ENCODE measurements around the gene PPIE.

DNA sequence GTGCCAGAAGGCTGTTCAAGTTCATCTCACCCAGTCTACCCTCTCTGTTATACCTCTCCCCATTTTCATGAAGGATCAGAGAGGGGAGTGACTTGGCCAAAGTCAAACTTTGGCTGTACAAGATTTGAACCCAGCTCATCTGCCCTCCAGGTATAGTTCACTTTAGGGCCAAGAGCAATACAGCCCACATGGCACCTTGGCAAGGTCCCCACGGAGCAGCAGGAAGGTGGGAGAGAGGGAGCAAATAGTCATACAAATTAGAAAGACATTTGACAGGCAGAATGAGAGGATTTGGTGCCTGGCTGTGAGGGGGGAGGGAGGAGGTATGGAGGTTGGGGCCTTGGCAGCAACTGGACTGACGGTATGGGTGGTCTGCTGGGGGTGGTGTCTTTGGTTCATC lies 48.5 kb upstream of the PPIE start:
- TF ChIP-seq, protein P1, sequence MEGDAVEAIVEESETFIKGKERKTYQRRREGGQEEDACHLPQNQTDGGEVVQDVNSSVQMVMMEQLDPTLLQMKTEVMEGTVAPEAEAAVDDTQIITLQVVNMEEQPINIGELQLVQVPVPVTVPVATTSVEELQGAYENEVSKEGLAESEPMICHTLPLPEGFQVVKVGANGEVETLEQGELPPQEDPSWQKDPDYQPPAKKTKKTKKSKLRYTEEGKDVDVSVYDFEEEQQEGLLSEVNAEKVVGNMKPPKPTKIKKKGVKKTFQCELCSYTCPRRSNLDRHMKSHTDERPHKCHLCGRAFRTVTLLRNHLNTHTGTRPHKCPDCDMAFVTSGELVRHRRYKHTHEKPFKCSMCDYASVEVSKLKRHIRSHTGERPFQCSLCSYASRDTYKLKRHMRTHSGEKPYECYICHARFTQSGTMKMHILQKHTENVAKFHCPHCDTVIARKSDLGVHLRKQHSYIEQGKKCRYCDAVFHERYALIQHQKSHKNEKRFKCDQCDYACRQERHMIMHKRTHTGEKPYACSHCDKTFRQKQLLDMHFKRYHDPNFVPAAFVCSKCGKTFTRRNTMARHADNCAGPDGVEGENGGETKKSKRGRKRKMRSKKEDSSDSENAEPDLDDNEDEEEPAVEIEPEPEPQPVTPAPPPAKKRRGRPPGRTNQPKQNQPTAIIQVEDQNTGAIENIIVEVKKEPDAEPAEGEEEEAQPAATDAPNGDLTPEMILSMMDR (conservative IDR thresholded peaks at IDR 0.05; ENCODE audit: low read length), result no peak
- no peak for TF ChIP-seq EZH2phosphoT487 (IDR thresholded peaks at IDR 0.05; ENCODE audit: borderline replicate concordance, low read depth, low read length)
